ENCODE results near the gene CCDC57.

The CCDC57 gene

GRCh38 chr17:82237083-82237745 is 24.6 kb upstream of the CCDC57 start:
- no peak for DNase-seq

GRCh38 chr17:82236142-82236971 is 23.7 kb upstream of the CCDC57 start:
- peak in 48 of 56 donors; percentile 18 to 85 (median 53) for DNase-seq

- DNase-seq, result no peak
Observed at GRCh38 chr17:82235775-82236141, 23.1 kb upstream of the CCDC57 start.

- no peak for DNase-seq
Observed at GRCh38 chr17:82235056-82235774, 22.6 kb upstream of the CCDC57 start.

- DNase-seq, result no peak
Observed at GRCh38 chr17:82234211-82235055, 21.8 kb upstream of the CCDC57 start.

- no peak for DNase-seq
Observed at GRCh38 chr17:82232876-82233785, 20.5 kb upstream of the CCDC57 start.

GRCh38 chr17:82232322-82232820 is 19.7 kb upstream of the CCDC57 start:
- DNase-seq, result no peak

GRCh38 chr17:82231562-82232321 is 19.1 kb upstream of the CCDC57 start:
- DNase-seq, result peak in 19 of 56 donors; percentile 12 to 46 (median 31)

GRCh38 chr17:82231312-82231561 is 18.6 kb upstream of the CCDC57 start:
- no peak for DNase-seq

- DNase-seq, result peak in 32 of 56 donors; percentile 11 to 75 (median 37)
Observed at GRCh38 chr17:82230609-82231311, 18.1 kb upstream of the CCDC57 start.

GRCh38 chr17:82229698-82230608 is 17.3 kb upstream of the CCDC57 start:
- no peak for DNase-seq

- DNase-seq, result peak in 4 of 56 donors; percentile 14 to 42 (median 31)
Observed at GRCh38 chr17:82228842-82229697, 16.4 kb upstream of the CCDC57 start, which contains the start of gene SLC16A3. SLC16A3 (plus strand) TSS chr17:82229042; CDS start chr17:82236009, 6,967 bp downstream.

GRCh38 chr17:82228278-82228841 is 15.7 kb upstream of the CCDC57 start:
- peak in 1 of 56 donors; percentile 41 for DNase-seq

GRCh38 chr17:82227629-82228277 is 15.1 kb upstream of the CCDC57 start:
- no peak for DNase-seq
